HEK293T (cell line): ENCODE measurements around the gene ATP1B2.

Source experiments
- ARNT ChIP-seq: fragments of 450-650 bp; IDR thresholded peaks from 2 replicates; pipeline ENCODE4 v1.6.1; 2017; ENCODE audit warnings: mild to moderate bottlenecking
- BHLHE40 ChIP-seq: fragments of 450-650 bp; IDR thresholded peaks from 2 replicates; pipeline ENCODE4 v1.6.1; 2016; ENCODE audit warnings: mild to moderate bottlenecking, moderate library complexity, borderline replicate concordance
- ELF4 ChIP-seq: fragments of 450-650 bp; IDR thresholded peaks from 2 replicates; pipeline ENCODE4 v1.6.1; 2017; ENCODE audit warnings: antibody characterized with exemption
- FOXA1 ChIP-seq: fragments of 450-650 bp; IDR thresholded peaks from 2 replicates; pipeline ENCODE4 v1.6.1; 2016; ENCODE audit warnings: mild to moderate bottlenecking
- FOXK2 ChIP-seq: fragments of 450-650 bp; IDR thresholded peaks from 2 replicates; pipeline ENCODE4 v1.6.1; 2016; ENCODE audit warnings: mild to moderate bottlenecking
- FOXM1 ChIP-seq: fragments of 450-650 bp; IDR thresholded peaks from 2 replicates; pipeline ENCODE4 v1.6.1; 2017; ENCODE audit warnings: mild to moderate bottlenecking, borderline replicate concordance
- L3MBTL2 ChIP-seq: fragments of 450-650 bp; conservative IDR thresholded peaks from 2 replicates; pipeline ENCODE4 v1.6.1; 2016; ENCODE audit warnings: mild to moderate bottlenecking
- LEF1 ChIP-seq: fragments of 450-650 bp; IDR thresholded peaks from 2 replicates; pipeline ENCODE4 v1.6.1; 2017; ENCODE audit warnings: mild to moderate bottlenecking, borderline replicate concordance
- NFRKB ChIP-seq: fragments of 450-650 bp; IDR thresholded peaks from 2 replicates; pipeline ENCODE4 v1.6.1; 2016; ENCODE audit warnings: mild to moderate bottlenecking, moderate library complexity
- SP1 ChIP-seq: fragments of 450-650 bp; IDR thresholded peaks from 2 replicates; pipeline ENCODE4 v1.6.1; 2017
- TARDBP ChIP-seq: fragments of 450-650 bp; IDR thresholded peaks from 2 replicates; pipeline ENCODE4 v1.6.1; 2016
- ZNF384 ChIP-seq: fragments of 450-650 bp; IDR thresholded peaks from 2 replicates; pipeline ENCODE4 v1.6.1; 2016

GRCh38 chr17:7667656-7668406, 17.1 kb downstream of the ATP1B2 start:
- TF ChIP-seq ARNT, result no peak
- TF ChIP-seq BHLHE40, result no peak
- no peak for TF ChIP-seq ZNF384
- TF ChIP-seq SP1, result no peak
- no peak for TF ChIP-seq L3MBTL2
- no peak for TF ChIP-seq TARDBP
- TF ChIP-seq ELF4, result no peak
- no peak for TF ChIP-seq FOXK2
- TF ChIP-seq FOXA1, result no peak
- TF ChIP-seq FOXM1, result no peak
- no peak for TF ChIP-seq NFRKB
- TF ChIP-seq LEF1, result no peak
